T-helper 17 cell (primary cell): ENCODE measurements around the gene ARHGAP25. TPM values are rescaled to one million over a fixed set of nuclear protein-coding genes. Genes with fewer than 3 reads are reported as not detected.

Source experiments
- ATAC-seq: fragments of 150-1000 bp; cut with Tn5 transposase; 2 replicates; pipeline ENCODE4 v1.10.0; 2021; ENCODE audit warnings: mild to moderate bottlenecking, moderate library complexity
- DNase-seq, 3 donors: peaks; one replicate each; pipeline versions ENCODE4 v3.0.0 to v3.0.0-alpha.2; 2020 to 2021
- H3K9me3 ChIP-seq: one replicate; pipeline ENCODE4 v1.7.0; 2013; ENCODE audit warnings: low read length, mild to moderate bottlenecking; ENCODE audit not compliant: control insufficient read depth, poor library complexity, severe bottlenecking
- H3K27ac Mint-ChIP-seq: one replicate; pipeline ENCODE4 v1.8.0; 2022; ENCODE audit warnings: mild to moderate bottlenecking, moderate library complexity, mixed read lengths
- H3K27me3 Mint-ChIP-seq: one replicate; pipeline ENCODE4 v1.8.0; 2022; ENCODE audit warnings: mixed read lengths
- H3K36me3 Mint-ChIP-seq: one replicate; pipeline ENCODE4 v1.8.0; 2022; ENCODE audit warnings: low read depth, mixed read lengths
- H3K4me1 Mint-ChIP-seq: one replicate; pipeline ENCODE4 v1.8.0; 2022; ENCODE audit warnings: mild to moderate bottlenecking, mixed read lengths
- H3K4me3 Mint-ChIP-seq: one replicate; pipeline ENCODE4 v1.8.0; 2022; ENCODE audit warnings: mild to moderate bottlenecking, moderate library complexity, mixed read lengths
- total RNA-seq, 4 donors: library from RNA in 2 of 4; stranded (reverse) in 2 of 4; gene quantifications; one replicate each; pipeline ENCODE4 v1.2.3 and lab custom pipeline; 2022 to 2026

Gene ARHGAP25
- total RNA-seq, 2 donors from 2014 or later: 75.6 to 90.6 TPM

GRCh38 chr2:68846091-68846490 is 111.5 kb downstream of the ARHGAP25 start:
- no peaks in the 10 kb centered on the region for H3K4me1 Mint-ChIP-seq
- H3K4me3 Mint-ChIP-seq: no peak overlapping the region
- H3K27me3 Mint-ChIP-seq: peaks cover 46% of the 10 kb centered on the region
- no peaks in the 10 kb centered on the region for H3K9me3 ChIP-seq
- ATAC-seq (no peak), DNase-seq (no peak)
- no peak overlapping the region for H3K27ac Mint-ChIP-seq
- peaks cover 5% of the 10 kb centered on the region for H3K36me3 Mint-ChIP-seq

GRCh38 chr2:68847751-68848150 is 113.1 kb downstream of the ARHGAP25 start:
- no peaks in the 10 kb centered on the region for H3K4me1 Mint-ChIP-seq
- peaks cover 49% of the 10 kb centered on the region for H3K27me3 Mint-ChIP-seq
- H3K4me3 Mint-ChIP-seq: no peak overlapping the region
- ATAC-seq (no peak), DNase-seq (no peak)
- H3K36me3 Mint-ChIP-seq: peaks cover 5% of the 10 kb centered on the region
- no peak overlapping the region for H3K27ac Mint-ChIP-seq
- H3K9me3 ChIP-seq: no peaks in the 10 kb centered on the region

DNA sequence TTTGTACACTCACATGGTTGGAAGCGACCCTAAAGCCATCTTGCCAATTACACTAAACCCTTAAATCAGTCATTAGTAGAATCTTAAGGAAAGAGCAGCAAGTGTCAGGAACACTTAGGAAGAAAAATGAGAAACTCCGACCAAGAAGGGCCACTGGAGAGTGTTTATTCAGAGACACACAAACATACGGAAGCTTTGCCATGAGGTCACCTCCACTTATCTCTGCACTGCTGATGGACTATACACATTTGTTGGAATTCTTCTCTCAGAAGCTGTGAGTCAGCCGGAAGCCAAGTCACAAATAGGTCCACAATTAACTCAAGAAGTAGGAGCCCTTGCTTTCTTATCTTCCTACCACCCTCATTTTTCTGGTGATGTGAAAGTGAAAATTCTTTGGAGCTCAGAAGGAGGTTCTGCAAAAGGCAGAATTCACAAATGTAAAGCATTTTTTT is 115.0 kb downstream of the ARHGAP25 start:
- Mint-ChIP-seq H3K27me3 (peaks cover 58% of the 10 kb centered on the region), H3K4me1 (no peaks in the 10 kb centered on the region), H3K27ac (no peak overlapping the region), H3K36me3 (peaks cover 5% of the 10 kb centered on the region), H3K4me3 (no peak overlapping the region)
- DNase-seq (no peak), ATAC-seq (no peak)
- H3K9me3 ChIP-seq: no peaks in the 10 kb centered on the region

DNA sequence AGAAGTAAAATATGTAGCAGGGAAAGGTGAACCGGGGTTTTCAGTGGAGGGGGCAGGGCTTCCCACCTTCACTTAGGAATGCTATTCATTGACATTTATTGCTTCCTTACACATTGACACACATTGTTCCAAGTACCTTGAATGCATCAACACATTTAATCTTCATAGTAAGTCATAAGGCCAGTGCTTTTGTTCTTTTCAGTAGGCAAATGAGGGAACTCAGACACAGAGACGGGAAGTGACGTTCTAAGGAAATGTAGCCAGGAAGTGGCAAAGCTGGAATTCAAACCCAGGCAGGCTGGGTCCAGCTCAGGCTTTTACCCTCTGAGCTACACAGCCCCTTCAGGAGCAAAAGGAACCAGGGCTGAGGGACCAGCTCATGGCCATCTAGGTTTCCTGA is 115.9 kb downstream of the ARHGAP25 start:
- DNase-seq (no peak), ATAC-seq (no peak)
- H3K27me3 Mint-ChIP-seq: peaks cover 55% of the 10 kb centered on the region
- H3K27ac Mint-ChIP-seq: no peak overlapping the region
- no peak overlapping the region for H3K4me3 Mint-ChIP-seq
- no peaks in the 10 kb centered on the region for H3K4me1 Mint-ChIP-seq
- H3K36me3 Mint-ChIP-seq: peaks cover 5% of the 10 kb centered on the region
- no peaks in the 10 kb centered on the region for H3K9me3 ChIP-seq

GRCh38 chr2:68853035-68853434 is 118.4 kb downstream of the ARHGAP25 start:
- peaks cover 2% of the 10 kb centered on the region for H3K36me3 Mint-ChIP-seq
- H3K4me1 Mint-ChIP-seq: no peaks in the 10 kb centered on the region
- no peak overlapping the region for H3K27ac Mint-ChIP-seq
- ATAC-seq (no peak), DNase-seq (no peak)
- no peak overlapping the region for H3K4me3 Mint-ChIP-seq
- no peaks in the 10 kb centered on the region for H3K9me3 ChIP-seq
- peaks cover 48% of the 10 kb centered on the region for H3K27me3 Mint-ChIP-seq

DNA sequence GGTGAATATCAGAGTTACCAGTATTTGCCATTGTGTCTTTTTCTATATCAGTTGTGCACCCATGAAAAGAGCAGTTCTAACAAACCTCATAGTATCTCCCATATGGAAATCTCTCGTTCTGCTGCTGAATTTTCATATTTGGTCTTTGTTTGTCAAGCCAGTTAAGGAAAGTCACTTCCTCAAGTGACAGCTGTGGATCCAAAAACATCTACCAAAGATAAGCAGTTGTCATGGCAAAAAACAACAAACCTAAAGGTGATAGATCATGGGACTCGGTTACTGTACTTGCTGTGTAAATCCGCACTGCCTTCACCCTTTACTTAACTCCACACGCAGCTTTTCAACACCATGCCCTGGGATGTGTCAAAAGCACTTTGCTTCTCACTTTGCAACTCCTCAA is 119.3 kb downstream of the ARHGAP25 start:
- Mint-ChIP-seq H3K4me1 (peaks cover 4% of the 10 kb centered on the region), H3K36me3 (peaks cover 2% of the 10 kb centered on the region), H3K27ac (no peak overlapping the region), H3K27me3 (peaks cover 44% of the 10 kb centered on the region), H3K4me3 (no peak overlapping the region)
- H3K9me3 ChIP-seq: no peaks in the 10 kb centered on the region
- DNase-seq (no peak), ATAC-seq (no peak)

- peaks cover 40% of the 10 kb centered on the region for H3K27me3 Mint-ChIP-seq
- ATAC-seq: no peak
- peaks cover 2% of the 10 kb centered on the region for H3K36me3 Mint-ChIP-seq
- H3K4me1 Mint-ChIP-seq: peaks cover 4% of the 10 kb centered on the region
- no peak overlapping the region for H3K4me3 Mint-ChIP-seq
- H3K9me3 ChIP-seq: no peaks in the 10 kb centered on the region
- DNase-seq: no peak
- no peak overlapping the region for H3K27ac Mint-ChIP-seq
Observed at GRCh38 chr2:68854476-68854875, 119.9 kb downstream of the ARHGAP25 start.

GRCh38 chr2:68855550-68855949 is 120.9 kb downstream of the ARHGAP25 start:
- Mint-ChIP-seq H3K36me3 (peaks cover 2% of the 10 kb centered on the region), H3K4me1 (peaks cover 5% of the 10 kb centered on the region), H3K4me3 (no peak overlapping the region), H3K27me3 (peaks cover 38% of the 10 kb centered on the region), H3K27ac (no peak overlapping the region)
- DNase-seq: no peak
- H3K9me3 ChIP-seq: no peaks in the 10 kb centered on the region
- ATAC-seq: no peak

GRCh38 chr2:68857202-68857845 is 122.7 kb downstream of the ARHGAP25 start:
- no peaks in the 10 kb centered on the region for H3K9me3 ChIP-seq
- Mint-ChIP-seq H3K27ac (no peak overlapping the region), H3K4me1 (peaks cover 5% of the 10 kb centered on the region), H3K27me3 (peaks cover 30% of the 10 kb centered on the region), H3K36me3 (peaks cover 2% of the 10 kb centered on the region), H3K4me3 (no peak overlapping the region)
- DNase-seq: no peak
- ATAC-seq: no peak

- H3K4me1 Mint-ChIP-seq: peaks cover 5% of the 10 kb centered on the region
- peaks cover 30% of the 10 kb centered on the region for H3K27me3 Mint-ChIP-seq
- DNase-seq (no peak), ATAC-seq (peak; percentile 59)
- H3K27ac Mint-ChIP-seq: no peak overlapping the region
- H3K36me3 Mint-ChIP-seq: peaks cover 2% of the 10 kb centered on the region
- no peaks in the 10 kb centered on the region for H3K9me3 ChIP-seq
- H3K4me3 Mint-ChIP-seq: no peak overlapping the region
Observed at GRCh38 chr2:68857855-68858456, 123.3 kb downstream of the ARHGAP25 start.

DNA sequence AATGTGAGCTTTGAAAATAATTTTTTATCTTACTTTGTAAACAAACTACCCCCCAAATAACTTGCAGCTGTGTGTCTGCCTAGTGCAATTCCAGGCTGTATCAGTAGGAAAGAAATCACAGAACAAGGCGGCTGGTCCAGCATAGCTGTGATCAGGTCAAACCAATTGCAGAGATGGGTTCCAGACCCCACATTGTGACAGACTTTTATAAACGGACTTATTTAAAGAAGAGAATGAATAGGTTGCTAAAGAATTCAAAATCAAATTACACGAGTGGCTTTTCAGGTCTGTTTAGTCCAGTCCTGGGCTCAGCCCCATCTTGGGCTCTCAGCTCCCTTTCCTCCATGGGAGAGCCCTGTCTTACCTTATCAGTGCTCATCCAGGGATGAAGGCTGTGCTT is 125.5 kb downstream of the ARHGAP25 start:
- no peak overlapping the region for H3K27ac Mint-ChIP-seq
- H3K36me3 Mint-ChIP-seq: peaks cover 2% of the 10 kb centered on the region
- H3K9me3 ChIP-seq: no peaks in the 10 kb centered on the region
- ATAC-seq (no peak), DNase-seq (no peak)
- no peak overlapping the region for H3K4me3 Mint-ChIP-seq
- peaks cover 18% of the 10 kb centered on the region for H3K27me3 Mint-ChIP-seq
- H3K4me1 Mint-ChIP-seq: peaks cover 5% of the 10 kb centered on the region

GRCh38 chr2:68861330-68861729 is 126.7 kb downstream of the ARHGAP25 start:
- peaks cover 2% of the 10 kb centered on the region for H3K36me3 Mint-ChIP-seq
- H3K9me3 ChIP-seq: no peaks in the 10 kb centered on the region
- no peak overlapping the region for H3K4me3 Mint-ChIP-seq
- DNase-seq (no peak), ATAC-seq (no peak)
- peaks cover 18% of the 10 kb centered on the region for H3K27me3 Mint-ChIP-seq
- H3K27ac Mint-ChIP-seq: no peak overlapping the region
- H3K4me1 Mint-ChIP-seq: peaks cover 5% of the 10 kb centered on the region

DNA sequence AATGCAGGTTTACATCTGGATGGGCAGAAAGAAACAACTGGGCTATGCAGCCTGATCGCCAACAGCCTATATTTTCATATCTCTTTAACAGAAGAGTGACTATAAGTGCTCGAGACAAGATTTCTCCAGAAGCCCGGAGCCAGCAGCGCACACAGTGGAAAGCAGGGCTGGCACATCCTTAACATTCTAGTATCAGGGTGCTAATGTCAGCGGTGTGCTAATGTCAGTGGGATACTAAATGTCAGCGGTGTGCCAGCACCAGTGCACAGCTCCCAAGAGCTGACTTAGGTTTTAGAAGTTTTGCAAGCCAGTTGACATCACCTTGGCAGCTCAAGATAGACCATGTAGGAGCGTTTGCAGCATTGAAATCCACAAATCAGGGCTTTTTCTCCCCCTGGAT is 128.3 kb downstream of the ARHGAP25 start:
- Mint-ChIP-seq H3K27ac (no peak overlapping the region), H3K4me3 (no peak overlapping the region)
- no peak for ATAC-seq

GRCh38 chr2:68863996-68864395 is 129.4 kb downstream of the ARHGAP25 start:
- Mint-ChIP-seq H3K27me3 (peaks cover 7% of the 10 kb centered on the region), H3K4me1 (peaks cover 2% of the 10 kb centered on the region), H3K27ac (no peak overlapping the region), H3K36me3 (no peaks in the 10 kb centered on the region), H3K4me3 (no peak overlapping the region)
- no peaks in the 10 kb centered on the region for H3K9me3 ChIP-seq
- DNase-seq (no peak), ATAC-seq (no peak)

More for the DNA sequence above, 128.3 kb downstream of the ARHGAP25 start:
- peaks cover 5% of the 10 kb centered on the region for H3K4me1 Mint-ChIP-seq
- no peaks in the 10 kb centered on the region for H3K9me3 ChIP-seq
- H3K27me3 Mint-ChIP-seq: peaks cover 7% of the 10 kb centered on the region
- H3K36me3 Mint-ChIP-seq: no peaks in the 10 kb centered on the region
- no peak for DNase-seq
